ENCODE measurements around the gene AZU1.

GRCh38 chr19:796692-797527 is 30.7 kb upstream of the AZU1 start, which contains the start of gene PTBP1:
- TF ChIP-seq EZH2 (IDR thresholded peaks at IDR 0.05; ENCODE audit: insufficient read depth, poor library complexity, severe bottlenecking) = no peak
- no peak for TF ChIP-seq EZH2phosphoT487 (IDR thresholded peaks at IDR 0.05; ENCODE audit: insufficient read depth, low read depth)
